Activated CD4-positive, alpha-beta T cell treated with anti-CD3 and anti-CD28 coated beads, Interleukin-10, Interleukin-2, amounts not matched to agents 100 ng/mL and 50 ng/mL, durations not matched to agents 16 hours and 8 hours (primary cell): ENCODE results near the gene POLR3A.
"Not testable (repeated sequence)": the region's sequence is repeated elsewhere in the genome, so short reads cannot be mapped to it uniquely, and the experiment has no call there.

Experiments used
- DNase-seq: peaks from one replicate; pipeline ENCODE4 v3.0.0-alpha.2; 2020

POLR3A gene

GRCh38 chr10:78015546-78015945 lies 13.8 kb downstream of the POLR3A start:
- DNase-seq = no peak

GRCh38 chr10:78013564-78013963 lies 15.8 kb downstream of the POLR3A start:
- no peak for DNase-seq

DNA sequence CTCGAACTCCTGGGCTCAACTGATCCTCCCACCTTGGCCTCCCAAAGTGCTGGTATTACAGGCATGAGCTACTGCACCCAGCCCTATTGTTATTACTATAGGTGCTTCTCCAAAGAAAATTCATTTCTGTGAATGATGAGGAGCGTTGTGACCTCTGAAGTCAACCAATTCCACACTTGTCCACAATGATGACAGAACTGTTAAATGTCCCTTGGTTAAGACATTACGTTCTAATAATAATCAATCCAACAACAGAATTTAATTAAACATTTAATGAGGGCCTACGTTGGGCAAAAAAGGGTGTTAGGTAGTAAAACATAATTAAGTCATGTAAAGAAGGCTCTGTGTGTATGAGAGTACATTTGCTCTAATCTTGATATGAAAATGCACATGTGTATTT lies 18.2 kb downstream of the POLR3A start:
- no peak for DNase-seq

GRCh38 chr10:78010278-78010677 lies 19.0 kb downstream of the POLR3A start:
- no peak for DNase-seq

DNA sequence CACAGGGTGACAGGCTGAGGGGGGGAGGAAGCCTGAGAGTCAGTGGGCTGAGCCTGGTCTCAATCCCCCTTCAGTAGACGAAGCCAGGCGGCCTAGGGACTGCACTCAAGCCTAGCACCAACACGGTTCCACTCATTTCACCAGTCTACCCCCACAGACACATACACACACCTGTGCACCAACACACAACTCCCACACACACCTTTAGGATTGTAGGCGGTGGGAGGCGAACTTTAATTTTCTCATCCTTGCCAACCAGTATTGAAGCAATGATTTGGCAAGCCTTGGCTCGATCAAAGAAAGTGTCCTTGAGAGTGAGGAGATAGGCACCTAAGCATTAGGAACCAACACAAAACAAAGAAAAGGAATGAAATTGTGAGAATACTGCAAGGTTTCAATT lies 19.7 kb downstream of the POLR3A start:
- no peak for DNase-seq

DNA sequence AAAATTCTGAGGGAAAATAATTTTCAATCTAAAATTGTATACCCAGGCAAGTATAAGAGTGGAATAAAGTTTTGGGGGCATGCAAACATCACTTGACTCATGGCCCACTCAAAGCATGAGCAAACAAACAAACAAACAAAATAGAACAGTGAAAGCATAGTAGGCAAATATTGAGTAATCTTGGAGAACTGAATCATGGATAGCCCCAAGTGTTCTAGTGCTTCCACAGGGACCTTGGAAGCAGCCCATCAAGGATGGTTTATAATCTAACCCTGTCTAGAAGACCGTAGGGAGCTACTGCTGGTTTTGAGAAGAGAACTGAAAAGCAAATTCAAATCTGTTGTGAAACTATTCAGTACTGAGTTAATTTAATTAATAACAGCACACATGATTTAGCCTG lies 22.1 kb downstream of the POLR3A start:
- DNase-seq = no peak

DNA sequence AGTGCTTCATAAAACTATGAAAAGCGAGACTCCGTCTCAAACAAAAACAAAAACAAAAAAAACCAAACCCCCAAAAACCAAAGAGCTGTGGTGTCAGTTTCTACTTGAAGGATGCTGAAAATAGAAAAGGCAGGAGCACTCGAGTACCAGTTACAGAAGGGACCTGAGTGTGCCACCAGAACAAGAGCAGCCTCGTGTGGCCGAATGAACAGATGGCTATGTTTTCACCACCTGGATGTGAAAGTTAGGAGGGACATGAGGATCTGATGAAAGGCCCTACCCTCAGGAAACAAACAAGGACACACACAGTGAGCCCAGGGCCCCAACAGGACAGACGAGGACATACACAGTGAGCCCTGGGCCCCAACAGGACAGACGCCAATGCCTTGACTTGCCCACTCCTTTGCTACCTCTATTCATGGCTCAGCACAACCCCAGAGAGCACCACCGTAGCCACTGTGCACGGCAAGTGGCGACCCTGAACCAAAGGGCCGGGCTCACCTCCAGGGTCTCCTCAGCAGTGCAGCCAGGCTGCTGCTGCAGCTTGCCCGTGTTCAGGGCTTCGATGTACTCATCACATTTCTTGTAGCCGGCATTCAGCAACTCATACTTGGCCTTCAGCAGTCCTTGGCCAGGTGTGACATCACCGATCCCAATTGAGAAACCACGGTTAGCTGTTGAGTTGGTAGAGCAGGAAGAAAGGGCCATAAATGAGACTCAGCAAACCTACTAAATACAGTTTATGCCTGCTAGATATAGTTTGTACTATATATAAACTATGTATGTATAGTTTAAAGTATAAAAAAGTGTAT lies 24.9 kb downstream of the POLR3A start:
- no peak for DNase-seq

- no peak for DNase-seq
Measured at GRCh38 chr10:78002541-78003288, 26.6 kb downstream of the POLR3A start.

- DNase-seq = no peak
Measured at GRCh38 chr10:78000956-78001472, 28.3 kb downstream of the POLR3A start.

- DNase-seq = no peak
Measured at GRCh38 chr10:78000206-78000605, 29.1 kb downstream of the POLR3A start.

GRCh38 chr10:77998780-77999179 lies 30.5 kb downstream of the POLR3A start:
- not testable (repeated sequence) for DNase-seq

- no peak for DNase-seq
Measured at GRCh38 chr10:77993620-77994019, 35.7 kb downstream of the POLR3A start.

- peak; percentile 12 for DNase-seq
Measured at GRCh38 chr10:77989081-77989724, 40.1 kb downstream of the POLR3A start.

DNA sequence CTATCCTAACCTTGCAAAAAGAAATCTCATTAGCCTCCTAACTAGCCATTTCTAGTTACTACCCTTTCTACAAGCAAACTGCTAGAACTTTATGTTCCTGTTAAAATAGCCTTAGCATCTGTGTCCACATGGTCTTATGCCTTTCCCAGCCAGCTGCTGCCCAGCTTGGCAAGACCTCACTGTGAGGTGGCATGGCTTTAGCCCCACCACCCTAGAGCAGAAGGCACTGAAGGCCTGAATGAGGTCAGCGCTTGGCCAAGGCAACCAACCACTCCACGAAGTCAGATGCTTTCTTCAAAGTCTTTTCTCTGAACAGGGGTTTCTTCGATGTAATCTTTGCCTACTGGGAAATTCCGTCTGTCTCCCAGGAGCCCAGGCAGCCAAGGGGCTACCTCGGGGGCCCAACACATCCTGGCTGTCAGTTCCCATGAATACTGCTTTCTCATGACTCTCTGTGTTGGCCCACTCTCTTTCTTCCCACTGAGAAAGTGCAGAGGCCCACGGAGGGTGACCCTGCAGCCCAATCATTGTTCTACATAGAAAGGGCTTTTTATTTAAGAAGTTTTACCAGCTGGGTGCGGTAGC lies 41.6 kb downstream of the POLR3A start:
- no peak for DNase-seq

DNA sequence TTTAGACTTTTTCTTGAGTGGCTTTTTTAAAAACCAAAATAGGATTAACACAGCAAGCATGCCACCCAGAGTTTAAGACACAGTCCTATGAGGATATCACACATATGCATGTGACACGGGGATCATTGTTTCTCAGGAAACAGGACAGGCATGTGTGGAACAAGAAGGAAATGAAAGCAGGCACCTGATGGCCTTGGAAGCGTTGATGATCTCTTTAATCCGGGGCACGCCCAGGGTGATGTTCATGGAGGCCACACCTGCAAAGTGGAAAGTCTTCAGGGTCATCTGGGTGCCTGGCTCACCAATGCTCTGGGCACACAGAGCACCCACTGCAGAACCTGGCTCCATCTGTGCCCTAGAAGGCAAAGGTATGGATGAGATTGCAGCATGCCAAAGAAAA lies 44.3 kb downstream of the POLR3A start:
- DNase-seq = no peak

DNA sequence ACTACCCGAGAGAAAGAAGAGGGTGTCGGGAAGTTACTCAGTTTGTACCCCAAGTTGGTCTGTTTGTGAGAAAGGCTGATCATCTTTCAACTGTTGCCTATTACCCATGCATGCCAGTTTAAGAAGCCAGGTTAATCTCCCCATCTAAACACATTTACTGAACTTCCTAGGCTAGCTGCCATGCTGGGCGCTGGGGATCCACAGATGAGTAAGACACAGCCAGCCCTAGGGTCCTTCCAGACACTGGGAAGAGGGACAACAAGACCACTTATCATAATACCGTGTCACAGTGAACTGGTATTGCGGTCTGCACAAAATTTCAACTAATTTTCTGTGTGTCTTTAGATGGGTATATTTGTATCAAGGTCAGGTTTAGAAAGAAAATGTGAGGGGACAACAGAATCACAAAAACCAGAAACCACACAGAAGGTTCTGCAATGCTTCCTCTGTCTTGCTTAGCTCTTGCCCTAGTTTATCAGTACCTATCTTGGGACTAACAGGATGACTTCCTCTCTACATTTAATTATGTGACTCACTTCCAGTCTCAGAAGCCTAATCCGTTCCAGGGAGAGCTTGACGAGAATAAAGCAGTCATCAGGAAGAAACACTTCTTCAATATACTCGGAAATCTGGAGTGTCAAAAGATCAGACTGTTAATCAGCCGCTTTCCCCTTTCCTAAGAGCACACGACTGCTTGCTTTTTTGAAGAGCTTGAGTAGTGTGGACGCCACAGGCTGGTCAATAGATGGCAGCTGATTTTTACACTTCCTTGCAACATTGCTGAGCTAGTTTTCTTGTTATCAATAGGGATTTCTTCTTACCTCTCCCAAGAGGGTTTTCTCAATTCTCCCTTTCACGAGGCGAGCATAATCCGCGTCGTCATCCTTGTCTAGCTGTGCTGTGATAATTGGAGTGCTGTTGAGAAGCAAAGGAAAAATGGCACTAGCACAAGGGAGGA lies 45.7 kb downstream of the POLR3A start:
- DNase-seq = no peak

DNA sequence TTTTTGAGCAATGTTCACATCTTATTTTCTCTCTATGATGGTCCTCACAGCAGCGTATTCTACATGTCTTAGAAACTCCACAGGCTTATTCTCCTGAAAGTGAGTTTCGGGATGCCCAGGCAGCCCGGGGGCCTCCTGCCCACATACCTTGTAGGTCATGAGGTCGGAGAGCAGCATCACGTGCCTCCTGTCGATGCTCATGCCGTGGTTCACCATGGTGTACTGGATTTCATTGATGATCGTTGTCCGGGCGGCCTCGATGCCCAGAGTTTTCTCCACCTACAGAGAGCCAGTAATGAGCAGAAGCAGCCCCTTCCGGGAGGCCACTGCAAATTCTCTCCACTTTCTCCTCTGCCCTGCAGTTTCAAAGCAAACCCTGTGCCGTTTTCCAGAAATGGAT lies 48.0 kb downstream of the POLR3A start:
- no peak for DNase-seq

GRCh38 chr10:77979221-77979620 lies 50.1 kb downstream of the POLR3A start:
- DNase-seq = no peak

DNA sequence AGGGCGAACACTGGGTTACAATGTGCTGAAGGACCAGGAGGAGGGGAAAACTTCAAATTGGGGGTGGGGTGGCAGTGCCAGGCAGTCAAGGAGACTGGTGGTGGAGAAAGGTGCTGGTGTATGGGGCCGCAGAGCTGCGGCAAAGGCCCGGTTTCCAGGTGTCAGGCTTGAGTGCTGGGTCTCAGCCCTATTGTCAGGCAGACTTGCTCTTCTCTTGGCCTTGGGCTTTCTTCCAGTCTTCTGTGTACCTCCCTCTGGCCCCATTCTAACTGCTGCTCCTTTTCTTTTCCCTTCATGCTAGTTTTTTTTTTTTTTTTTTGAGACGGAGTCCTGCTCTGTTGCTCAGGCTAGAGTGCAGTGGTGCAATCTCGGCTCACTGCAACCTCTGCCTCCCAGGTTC lies 51.0 kb downstream of the POLR3A start:
- no peak for DNase-seq

DNA sequence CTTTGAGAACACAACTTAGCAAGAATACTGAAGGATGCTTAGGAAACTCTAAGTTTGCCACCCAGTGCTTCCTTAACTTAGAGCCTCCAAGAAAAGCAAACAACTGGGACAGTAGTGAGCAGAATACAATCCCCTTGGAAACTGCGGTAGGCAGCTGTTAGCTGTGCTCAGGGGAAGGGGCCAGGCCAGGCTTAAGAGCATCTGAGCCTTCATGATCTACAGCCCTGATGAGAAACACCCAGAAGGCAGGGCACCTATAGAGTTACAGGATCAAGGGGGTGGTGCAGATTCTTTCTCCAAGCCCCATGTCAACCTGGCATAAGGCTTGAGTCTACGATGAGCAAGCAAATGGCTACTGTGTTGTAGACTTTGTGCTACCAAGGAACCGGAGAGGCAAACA lies 51.4 kb downstream of the POLR3A start:
- no peak for DNase-seq

GRCh38 chr10:77977016-77977415 lies 52.3 kb downstream of the POLR3A start:
- no peak for DNase-seq

- DNase-seq = no peak
Measured at GRCh38 chr10:77975086-77975666, 54.1 kb downstream of the POLR3A start.
